GM18519 (cell line): ENCODE data around the gene GPATCH3.
"Not testable (repeated sequence)": the region's sequence is repeated elsewhere in the genome, so short reads cannot be mapped to it uniquely, and the experiment has no call there.

Experiments used
- ATAC-seq: cut with Tn5 transposase; IDR thresholded peaks from one replicate; pipeline ENCODE4 v1.9.1; 2021; ENCODE audit warnings: mild to moderate bottlenecking, moderate library complexity; ENCODE audit not compliant: unreplicated experiment, low FRiP score

GPATCH3 gene

DNA sequence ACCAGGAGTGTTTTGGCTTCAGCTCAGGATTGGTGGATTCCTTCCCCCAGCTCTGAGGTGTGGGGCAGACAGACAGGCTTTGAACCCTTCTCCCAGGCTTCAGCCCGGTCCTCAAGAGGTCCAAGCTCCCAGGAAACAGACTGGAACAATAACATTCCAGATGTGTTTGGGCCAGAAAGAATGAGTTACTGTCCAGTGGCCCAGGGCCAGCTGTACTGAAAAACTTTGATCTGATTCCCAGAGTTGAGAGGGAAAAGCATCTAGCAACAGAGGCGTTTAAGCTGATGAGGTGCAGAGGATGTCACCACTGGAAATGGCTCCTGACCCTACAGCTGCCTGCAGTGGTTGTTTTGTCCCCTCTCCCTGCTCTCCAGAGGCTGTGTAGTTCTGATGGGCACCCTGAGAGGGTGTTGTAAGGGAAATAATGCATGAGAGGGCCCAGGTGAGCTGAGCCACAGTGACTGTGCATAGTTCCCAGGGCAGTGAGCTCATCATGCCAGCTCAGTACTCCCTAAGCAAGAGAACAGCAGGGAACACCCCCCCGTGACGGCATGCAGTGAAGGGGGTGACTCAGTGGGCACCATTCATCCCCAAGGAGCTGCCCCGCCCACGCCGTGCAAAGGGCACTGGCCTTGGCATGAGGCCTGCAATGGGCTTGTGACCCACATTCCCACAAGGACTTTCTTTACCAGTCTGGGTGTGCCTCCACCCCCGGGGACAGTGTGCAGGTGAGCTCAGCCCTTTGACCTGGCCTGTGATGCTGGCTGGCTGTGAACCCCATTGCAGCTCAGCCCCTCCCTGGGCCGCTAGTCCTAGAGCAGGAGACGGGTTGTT is 51.1 kb downstream of the GPATCH3 start:
- ATAC-seq: no peak

DNA sequence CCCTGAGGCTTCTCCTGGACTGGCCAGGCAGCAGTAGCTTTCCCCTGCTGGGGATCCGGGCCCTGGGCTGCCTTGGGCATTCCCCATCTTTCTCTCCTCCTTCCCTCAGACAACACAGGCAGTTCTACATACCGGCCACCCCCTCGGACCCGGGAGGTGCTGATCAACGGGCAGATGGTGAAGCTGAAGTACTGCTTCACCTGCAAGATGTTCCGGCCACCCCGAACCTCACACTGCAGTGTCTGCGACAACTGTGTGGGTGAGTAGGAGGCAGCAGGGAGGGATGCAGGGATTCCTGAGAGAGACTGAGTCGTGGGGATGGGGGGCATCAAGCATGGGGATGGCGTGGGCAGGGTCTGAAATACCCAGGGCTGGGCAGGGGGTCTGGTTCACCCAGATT is 51.8 kb downstream of the GPATCH3 start:
- ATAC-seq: no peak

DNA sequence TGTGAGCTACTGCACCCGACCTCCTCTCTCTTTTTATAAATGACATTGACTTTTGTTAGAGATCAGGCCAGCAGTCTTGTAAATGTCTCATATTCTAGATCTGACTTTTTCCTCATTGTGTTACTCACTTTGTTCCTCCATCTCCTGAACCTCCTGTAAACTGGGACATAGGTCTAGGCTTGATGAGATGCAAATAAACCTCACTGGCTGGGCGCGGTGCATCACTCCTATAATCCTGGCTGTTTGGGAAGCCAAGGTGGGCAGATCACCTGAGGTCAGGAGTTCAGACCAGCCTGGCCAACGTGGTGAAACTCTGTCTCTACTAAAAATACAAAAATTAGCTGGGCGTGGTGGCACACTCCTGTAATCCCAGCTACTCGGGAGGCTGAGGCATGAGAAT is 52.4 kb downstream of the GPATCH3 start:
- ATAC-seq: not testable (repeated sequence)

DNA sequence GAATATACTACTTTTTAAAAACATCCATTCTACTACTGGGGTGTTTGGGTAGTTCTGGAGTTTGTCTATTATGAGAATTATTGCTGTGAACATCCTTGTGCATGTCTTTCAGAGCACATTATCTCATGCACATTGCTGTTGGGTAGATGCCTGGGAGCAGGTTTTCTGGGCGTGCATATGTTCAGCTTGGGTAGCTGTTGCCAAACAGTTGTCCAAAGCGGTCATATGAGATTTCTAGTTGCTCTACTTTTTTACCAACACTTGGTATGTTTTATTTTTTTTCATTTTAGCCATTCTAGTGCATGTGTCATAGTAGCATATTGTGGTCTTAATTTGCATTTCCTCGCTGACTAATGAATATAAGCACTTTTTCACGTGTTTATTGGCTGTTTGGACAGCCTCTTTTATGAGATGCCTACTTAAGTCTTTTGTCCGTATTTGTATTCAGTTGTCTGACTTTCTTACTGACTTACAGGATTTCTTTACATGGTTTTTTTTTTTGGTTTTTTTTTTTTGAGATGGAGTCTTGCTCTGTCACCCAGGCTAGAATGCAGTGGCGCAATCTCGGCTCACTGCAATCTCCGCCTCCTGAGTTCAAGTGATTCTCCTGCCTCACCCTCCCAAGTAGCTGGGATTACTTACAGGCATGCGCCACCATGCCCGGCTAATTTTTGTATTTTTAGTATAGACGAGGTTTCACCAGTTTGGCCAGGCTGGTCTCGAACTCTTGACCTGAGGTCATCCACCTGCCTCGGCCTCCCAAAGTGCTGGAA is 55.7 kb downstream of the GPATCH3 start:
- ATAC-seq: no peak
